IPS-NIHi7 (cell line): ENCODE measurements around the gene SPRYD4.
"Not testable (repeated sequence)": the region's sequence is repeated elsewhere in the genome, so short reads cannot be mapped to it uniquely, and the experiment has no call there.

ENCODE experiments used
- DNase-seq: peaks from one replicate; pipeline ENCODE4 v3.0.0; 2012; ENCODE audit warnings: mixed read lengths; ENCODE audit errors: extremely low spot score

SPRYD4 gene

DNA sequence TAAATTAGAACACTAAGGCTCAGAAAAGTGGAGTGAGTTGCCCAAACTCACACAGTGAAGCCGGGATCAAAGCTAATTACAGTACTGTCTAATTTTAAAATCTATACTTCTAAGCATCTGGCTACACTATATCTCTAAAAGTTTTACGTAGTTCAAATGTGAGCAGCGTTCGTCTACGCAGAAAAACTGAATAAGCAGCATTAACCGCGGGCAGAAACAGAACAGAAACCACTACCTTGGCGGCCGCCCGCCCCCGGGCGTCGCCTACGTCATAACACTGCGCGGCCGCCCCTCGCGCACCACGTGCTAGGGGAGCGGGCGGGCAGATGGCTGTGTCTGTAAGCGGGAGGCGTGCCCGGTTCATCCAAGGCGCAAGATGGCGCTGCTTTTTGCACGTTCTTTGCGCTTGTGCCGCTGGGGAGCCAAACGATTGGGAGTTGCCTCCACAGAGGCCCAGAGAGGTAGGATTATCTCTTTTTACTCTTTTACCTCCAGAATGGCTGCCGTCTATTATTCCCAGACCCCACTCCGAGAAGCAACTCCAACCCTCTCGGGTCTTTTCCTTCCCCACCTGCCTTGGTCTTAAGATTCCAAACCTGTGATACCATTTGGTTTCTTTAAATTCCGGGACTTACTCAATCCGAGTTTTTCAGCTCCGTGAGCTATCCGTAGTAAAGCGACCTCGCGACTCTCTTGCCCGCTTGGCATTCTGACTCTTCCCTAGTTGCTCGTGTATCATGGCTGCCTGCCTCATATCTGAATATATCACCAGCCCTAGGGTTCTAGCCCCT is at the start of gene SPRYD4:
Gene SPRYD4, plus strand, starts transcription at position 363 of the 791 bp plus-strand sequence. Its CDS starts 14 bp downstream, at position 377.
- peak; percentile 97 for DNase-seq

DNA sequence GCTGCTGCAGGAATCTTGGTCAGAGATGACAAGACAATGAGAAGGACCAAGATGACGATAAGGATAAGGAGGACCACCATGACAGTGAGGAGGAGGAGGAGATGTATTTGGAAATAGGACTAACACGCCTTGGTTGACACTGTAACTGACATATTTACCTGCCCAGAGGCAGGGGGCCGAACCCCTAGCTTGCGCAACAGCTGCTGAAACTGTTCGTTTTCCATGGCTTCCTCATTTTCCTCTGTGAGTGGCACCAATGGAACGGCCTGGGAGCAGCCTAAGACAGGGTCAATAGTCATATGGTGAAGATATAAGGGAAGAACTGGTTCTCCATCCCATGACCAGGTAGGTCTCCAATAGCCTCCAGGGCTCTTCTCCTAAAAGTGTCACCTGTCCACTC is 48.0 kb upstream of the SPRYD4 start:
- no peak for DNase-seq

DNA sequence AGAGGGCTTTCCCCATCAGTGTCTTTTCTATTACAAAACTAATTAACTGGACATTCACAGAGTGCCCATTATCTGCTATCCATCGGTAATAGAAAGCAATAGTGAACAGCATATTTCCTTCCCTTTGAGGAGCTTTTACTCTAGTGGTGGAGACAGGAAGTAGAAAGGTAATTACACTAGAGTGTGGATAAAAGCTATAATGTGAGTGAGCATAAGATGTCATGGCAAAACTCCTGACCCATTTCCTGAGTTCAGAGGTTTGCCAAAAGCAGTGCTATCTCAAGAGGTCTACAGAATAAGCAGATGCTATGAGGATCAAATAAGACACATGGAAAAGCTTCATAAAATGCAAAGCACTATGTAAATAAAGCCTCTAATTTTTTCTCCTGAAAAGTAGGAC is 43.2 kb upstream of the SPRYD4 start:
- DNase-seq = no peak

DNA sequence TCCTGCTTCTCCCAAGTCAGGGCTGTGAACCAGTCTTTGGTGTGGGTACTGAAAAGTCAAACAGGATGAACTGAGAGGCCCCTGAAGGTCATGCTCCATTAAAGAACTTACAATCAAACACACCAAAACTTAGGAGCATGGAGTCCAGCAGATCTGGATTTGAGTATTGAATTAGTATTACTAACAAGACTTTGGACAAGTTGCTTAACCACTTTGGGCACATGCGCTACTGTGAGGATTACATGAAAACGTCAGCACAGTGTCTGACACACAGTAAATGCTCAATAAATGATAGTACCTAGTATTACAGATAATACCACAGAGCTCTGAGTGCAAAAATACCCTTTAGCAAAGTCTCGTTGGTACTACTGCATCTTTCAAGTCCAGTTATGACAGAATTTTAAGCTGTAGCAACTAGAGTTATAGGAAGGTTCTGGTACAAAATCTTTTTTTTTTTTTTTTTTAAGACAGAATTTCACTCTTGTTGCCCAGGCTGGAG is 42.4 kb upstream of the SPRYD4 start:
- no peak for DNase-seq

DNA sequence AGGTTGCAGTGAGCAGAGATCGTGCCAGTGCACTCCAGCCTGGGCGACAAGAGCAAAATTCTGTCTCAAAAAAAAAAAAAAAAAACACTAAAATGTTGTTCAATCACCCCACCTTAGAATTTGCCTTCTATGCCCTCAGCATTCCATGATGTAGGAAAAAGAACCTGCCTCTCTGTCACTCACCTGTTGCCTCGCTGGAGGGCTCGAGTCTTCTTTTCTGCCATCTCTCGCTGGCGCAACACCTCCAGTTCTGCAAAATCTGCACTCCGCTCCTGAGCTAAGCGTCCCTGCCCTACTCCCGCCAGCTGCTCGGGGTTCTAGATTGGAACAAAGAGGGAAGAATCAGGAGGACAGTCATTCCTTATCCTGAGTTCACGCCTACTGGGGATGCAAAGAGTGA is 37.1 kb upstream of the SPRYD4 start:
- no peak for DNase-seq

DNA sequence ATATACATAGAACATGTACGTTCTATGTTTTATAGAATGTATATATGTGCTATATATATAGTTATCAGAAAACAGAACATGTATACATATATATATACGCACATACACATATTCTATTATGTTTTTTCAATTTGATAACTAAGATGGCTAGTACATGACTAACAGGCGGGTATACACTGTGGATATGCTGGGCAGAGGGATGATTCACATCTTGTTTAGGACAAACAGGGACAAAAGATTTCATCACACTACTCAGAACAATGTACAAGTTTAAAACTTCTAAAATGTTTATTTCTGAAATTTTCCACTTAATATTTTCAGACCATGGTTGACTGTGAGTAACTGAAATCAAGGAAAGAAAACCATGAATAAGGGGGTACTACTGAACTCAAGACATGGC is 36.5 kb upstream of the SPRYD4 start:
- no peak for DNase-seq

DNA sequence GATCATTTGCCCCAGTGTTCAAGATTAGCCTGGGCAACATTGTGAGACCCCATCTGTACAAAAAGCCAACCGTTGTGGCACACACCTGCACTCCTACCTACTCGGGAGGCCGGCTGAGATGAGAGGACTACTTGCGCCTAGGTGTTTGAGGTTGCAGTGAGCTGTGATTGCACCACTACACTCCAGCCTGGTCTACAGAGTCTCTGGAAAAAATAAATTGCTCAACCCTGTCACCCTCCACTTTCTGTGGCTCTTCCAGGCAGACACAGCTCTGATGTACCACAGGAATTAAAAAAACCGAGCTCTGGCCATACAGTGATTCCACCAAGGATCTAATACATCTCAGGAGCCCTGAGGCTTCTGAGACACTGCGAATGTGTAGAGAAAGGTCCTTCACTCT is 33.5 kb upstream of the SPRYD4 start:
- no peak for DNase-seq

DNA sequence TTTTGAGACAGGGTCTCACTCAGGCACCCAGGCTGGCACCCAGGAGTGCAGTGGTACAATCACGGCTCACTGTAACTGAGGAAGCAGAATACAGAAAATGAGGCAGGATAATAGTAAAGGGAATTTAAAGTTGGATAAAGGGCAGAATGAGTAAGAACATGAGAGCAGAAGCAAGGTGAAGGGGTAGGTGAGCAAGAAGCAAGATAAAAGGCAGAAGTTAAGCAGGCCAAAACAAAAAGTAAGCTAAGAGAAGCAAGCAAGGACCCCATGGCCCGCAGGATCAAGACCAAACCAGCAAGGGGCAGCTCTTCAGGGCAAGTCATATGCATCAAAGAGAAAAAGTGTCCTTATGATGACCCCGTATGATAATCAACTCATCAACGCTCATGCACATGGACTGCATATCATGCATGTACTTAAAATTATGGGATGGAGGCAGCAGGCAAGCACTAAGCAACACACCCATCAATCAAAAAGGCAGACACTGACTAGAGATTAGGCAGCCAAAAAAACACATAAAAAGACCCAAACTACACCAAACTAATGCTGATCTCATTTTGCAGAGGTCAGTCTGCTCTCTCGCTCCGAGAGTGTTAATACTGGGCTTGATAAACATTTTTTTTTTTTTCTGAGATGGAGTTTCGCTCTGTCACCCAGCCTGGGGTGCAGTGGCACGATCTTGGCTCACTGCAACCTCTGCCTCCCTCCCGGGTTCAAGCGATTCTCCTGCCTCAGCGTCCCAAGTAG is 30.8 kb upstream of the SPRYD4 start:
- DNase-seq = no peak

DNA sequence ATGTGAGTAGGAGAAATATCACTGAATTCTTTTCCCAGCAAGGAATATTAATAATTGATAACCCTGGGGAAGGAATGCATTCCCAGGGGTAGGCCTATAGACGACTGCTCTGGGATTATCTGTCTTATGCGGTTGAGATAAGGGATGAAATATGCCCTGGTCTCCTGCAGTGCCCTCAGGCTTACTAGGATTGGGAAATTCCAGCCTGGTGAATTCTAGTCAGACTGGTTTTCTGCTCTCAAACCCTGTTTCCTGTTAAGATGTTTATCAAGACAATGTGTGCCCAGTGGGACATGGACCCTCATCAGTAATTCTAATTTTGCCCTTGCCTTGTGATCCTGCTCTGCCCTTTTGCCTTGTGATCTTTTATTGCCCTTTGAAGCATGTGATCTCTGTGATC is 25.2 kb upstream of the SPRYD4 start:
- DNase-seq = not testable (repeated sequence)

DNA sequence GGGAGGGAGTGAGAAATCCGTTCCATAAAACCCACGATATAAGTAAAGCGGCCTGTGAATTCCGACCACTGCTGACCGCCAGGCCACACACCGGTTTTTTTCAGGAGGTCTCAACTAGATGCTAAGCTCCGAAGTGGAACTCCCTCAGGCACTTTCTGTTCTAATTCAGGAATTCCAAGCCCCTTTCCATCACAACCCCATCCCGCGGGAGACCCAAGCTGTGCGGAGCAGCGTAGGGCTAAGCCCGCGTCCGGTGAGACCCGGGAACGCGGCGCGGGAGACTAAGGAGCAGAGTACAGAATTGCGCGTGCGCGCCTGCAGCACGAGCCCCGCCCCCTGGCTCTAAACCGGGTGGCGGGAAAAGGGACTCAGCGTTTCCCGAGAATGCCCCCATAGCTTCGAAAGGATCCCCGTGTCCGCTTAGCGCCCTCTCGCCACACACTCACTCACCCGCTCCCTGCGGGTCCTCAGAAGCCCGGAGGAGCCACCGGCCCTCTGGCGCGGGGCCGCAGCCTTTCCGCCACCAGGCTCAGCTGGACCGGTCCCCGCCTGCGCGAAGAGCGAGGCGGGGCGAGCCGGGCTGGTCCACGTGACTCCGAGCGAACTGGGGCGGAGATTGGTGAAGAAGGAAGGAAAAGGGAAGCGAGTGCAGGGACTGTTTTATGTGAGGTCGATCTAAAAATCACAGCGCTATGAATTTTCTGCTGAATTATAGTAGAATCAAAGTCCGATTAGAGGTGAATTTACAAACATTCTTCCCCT is 19.3 kb upstream of the SPRYD4 start, which contains the start of gene TIMELESS:
Gene TIMELESS, minus strand, starts transcription at position 567 of the 762 bp plus-strand sequence. CDS start 15,256 bp downstream, outside the sequence.
- DNase-seq = peak; percentile 98

DNA sequence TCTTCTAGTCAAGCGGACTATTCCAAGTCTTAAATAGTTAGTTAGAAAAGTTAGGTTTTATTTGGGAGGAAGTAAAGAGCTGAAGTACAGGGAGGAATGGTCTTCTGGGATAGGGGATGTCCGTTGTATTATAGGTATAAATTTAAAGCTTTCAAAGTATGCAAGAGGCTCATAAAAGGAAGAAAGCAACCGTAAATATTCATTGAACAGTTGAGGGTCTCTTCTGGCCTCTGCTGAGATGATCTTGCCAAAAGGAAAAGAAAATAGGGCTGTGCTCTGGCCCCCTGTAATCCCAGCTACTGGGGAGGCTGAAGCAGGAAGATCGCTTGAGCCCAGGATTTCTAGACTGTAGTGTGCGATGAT is 18.8 kb upstream of the SPRYD4 start:
- no peak for DNase-seq

DNA sequence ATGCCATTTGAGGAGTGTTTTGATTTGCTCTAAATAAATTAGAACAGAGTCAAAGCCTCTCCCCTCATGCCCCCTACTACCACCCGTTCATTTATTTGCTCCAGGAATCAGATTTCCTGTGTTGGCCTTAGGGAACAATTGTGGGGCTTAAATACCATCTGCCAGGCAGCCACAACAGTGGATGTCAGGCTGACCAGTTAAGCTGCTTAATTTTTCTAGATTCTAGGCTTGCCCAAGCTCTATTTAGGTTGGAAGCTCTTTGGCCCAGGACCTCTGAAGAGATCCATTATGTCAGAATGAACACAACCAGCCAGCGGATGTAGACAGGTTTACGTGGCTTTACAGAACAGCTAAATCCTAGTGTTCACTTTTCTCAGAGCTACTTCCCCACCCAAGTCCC is 18.1 kb upstream of the SPRYD4 start:
- no peak for DNase-seq

DNA sequence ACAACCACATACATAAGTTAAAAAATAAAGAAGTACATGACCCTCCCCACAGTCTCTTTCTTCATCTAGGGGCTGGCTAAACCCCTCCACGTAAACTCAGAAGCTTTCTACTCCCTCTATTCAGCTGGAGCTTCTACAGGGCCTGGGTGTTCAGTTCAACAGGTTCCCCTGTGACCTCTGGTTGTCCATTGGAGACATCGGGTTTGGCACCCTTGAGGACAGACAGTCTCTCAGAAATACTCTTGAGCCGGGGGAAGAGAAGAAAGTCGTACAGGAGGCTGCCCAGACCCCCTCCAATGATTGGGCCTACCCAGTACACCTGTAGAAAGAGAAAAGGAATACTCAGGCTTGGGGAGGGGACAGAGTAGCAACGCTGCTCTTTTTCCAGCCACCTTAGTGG is 17.2 kb upstream of the SPRYD4 start:
- no peak for DNase-seq

DNA sequence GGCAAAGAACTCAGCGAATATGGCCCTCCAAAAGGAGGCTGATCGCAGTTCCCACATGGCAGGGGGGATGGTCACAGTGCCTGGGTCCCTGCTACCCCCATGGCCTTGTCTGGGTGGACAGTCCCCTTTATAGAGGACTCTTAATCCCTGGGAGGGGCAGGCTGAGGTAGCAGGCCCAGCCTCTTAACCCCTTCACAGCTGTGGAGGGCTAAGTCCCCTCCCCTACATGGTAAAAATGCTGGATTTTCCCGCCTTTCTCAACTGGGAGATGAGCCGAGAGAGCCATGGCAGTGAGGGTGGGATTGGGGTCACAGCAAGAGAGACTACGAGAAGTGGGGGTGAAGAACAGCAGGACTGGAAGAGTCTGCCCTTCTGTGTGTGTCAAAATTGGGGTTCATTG is 13.8 kb upstream of the SPRYD4 start, which contains the start of gene MIP:
Gene MIP, minus strand, starts transcription at position 101 of the 400 bp plus-strand sequence. Its CDS starts 44 bp downstream, at position 57.
- no peak for DNase-seq

DNA sequence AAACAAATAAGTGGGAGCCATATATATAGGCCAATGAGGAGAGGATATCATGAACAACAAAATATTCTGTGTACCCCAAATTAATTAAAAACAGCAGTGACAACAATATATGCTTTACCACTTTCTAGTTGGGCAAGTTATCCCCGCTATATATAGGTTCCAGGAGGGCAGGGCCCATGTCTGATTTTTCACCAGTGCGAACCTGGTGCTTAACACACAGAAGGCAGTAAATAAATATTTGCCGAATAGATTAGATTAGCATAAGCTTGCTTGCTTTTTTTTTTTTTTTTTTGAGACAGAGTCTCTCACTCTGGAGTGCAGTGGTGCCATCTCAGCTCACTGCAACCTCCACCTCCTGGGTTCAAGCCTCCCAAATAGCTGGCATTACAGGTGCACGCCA is 10.6 kb upstream of the SPRYD4 start:
- no peak for DNase-seq

DNA sequence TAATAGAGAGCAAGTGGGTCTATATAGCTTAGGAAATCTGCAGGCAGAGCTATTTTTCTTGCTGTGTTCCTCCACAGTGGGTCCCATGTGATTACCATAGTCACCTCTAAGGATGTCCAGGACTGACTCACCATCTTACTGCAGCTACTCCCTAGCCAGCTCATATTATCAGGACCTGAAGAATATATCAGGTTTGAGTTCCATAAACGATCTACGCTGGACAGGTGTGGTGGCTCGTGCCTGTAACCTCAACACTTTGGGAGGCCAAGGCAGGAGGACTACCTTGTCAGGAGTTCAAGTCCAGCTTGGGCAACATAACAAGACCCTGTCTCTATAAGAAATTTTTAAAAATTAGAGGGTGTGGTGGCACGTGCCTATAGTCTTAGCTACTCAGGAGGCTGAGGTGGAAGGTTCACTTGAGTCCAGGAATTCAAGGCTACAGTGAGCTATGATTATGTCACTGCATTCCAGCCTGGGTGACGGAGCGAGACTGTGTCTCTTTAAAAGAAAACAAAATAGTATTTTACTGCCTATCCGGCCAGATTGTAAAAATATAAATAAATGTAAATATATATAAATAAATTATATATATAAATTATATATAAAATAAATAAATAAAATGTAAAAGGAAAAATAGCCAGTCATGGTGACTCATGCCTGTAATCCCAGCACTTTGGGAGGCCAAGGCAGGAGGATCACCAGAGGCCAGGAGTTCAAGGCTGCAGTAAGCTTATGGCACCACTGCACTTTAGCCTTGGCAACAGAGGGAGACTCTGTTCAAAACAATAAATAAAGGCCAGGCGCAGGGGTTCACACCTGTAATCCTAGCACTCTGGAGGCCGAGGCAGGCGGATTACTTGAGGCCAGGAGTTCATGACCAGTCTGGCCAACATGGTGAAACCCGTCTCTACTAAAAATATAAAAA is 6.9 kb upstream of the SPRYD4 start:
- no peak for DNase-seq

DNA sequence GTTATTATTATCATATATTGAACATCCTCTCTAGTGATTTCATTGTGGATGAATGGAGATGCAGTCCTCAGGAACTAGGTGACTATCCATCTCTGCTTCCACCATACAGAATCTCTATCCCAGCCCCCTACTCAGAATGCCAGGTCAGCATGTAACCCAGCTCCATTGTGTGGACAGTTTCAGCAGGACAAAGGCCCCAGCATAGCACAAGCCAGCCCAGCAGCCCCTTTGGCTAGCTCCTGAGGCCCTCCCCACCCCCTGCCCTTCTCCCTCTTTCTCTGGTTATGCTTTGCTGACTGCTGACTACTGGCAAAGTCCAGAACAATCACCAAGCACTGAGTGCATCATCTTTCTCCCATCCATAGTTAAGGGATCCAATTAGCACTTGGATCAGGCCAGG is 5.8 kb upstream of the SPRYD4 start:
- peak; percentile 37 for DNase-seq

DNA sequence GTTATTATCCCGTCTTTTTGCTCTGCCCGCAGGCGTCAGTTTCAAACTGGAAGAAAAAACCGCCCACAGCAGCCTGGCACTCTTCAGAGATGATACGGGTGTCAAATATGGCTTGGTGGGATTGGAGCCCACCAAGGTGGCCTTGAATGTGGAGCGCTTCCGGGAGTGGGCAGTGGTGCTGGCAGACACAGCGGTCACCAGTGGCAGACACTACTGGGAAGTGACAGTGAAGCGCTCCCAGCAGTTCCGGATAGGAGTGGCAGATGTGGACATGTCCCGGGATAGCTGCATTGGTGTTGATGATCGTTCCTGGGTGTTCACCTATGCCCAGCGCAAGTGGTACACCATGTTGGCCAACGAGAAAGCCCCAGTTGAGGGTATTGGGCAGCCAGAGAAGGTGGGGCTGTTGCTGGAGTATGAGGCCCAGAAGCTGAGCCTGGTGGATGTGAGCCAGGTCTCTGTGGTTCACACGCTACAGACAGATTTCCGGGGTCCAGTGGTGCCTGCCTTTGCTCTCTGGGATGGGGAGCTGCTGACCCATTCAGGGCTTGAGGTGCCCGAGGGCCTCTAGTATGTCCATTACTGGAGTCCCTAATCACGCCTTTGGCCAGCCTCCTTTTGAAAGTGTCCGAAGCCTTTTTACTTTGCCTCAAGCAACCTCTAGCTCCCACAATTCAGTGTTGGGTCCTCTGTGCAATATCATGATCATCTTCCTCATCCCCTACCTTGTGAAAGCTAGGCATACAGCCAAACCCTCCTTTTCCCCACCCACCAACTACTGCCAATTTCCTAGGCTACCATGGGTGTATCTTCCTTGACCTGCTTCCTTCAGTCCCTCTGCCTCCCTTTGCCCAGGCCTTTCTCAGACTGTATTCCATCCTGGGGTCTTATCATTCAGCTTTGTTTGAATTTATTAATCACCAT is 891 bp downstream of the SPRYD4 start:
- DNase-seq = no peak

DNA sequence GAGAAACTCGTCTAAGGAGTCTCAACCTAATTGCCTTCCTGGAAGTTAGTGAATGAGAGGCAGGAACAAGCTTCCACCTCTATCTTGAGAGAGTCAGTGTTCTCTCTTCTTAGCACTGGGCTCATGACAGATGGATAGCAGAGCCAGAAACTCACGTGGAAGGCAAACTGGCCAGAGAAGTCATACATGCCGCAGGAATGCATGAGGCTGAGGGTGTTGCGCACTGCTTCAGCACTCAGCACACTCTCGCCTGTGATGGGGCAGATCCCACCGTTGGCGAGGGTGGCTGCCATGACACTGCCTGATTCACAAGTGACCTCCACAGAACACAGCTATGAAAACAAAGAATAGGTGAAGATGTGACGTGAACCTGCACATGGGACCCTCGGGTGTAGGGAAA is 6.0 kb downstream of the SPRYD4 start:
- no peak for DNase-seq

DNA sequence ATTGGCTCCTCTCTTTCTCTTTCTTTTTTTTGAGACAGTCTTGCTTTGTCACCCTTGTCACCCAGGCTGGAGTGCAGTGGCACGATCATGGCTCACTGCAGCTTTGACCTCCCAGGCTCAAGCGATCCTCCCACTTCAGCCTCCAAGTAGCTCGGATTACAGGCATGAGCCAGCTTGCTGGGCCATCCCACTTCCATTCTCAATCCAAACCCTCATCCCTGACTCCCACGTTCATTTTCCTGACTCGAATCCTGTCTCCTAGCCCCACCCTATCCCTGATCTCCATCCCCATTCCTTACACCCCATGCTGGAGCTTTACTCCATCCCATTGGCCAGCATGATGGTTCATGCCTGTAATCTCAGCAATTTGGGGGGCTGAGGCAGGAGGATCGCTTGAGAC is 7.8 kb downstream of the SPRYD4 start:
- DNase-seq = no peak
